Measurements from ENCODE around the gene SNX17. TPM values are rescaled to one million over a fixed set of nuclear protein-coding genes. Genes with fewer than 3 reads are reported as not detected.

The SNX17 gene
- total and polyA plus RNA-seq, 2 of the 13 experiments (the other 11 are each of a cell fraction or from before 2014, with no cell fraction given), result 75.0 to 109 TPM

- TF ChIP-seq ZNF747 (CRISPR knock-in tag; IDR thresholded peaks at IDR 0.05; ENCODE audit: borderline replicate concordance) (no peak; the same call in 1 of the 2 replicates), RXRB (CRISPR knock-in tag; IDR thresholded peaks at IDR 0.05; ENCODE audit: borderline replicate concordance) (no peak; the same call in 1 of the 2 replicates), IKZF1 (IDR thresholded peaks at IDR 0.05) (no peak), ZNF224 (CRISPR knock-in tag; IDR thresholded peaks at IDR 0.05) (no peak; the same call in 1 of the 2 replicates), IRF2 (CRISPR knock-in tag; IDR thresholded peaks at IDR 0.05) (peak; percentile 67), TEF (CRISPR knock-in tag; IDR thresholded peaks at IDR 0.05) (peak; percentile 43; the same call in 1 of the 2 replicates), NR1H2 (CRISPR knock-in tag; IDR thresholded peaks at IDR 0.05; ENCODE audit: borderline replicate concordance, low read depth) (no peak), SRSF1 (optimal IDR thresholded peaks at IDR 0.05; ENCODE audit: low read depth, low read length) (peak; percentile 85), GATAD2A (CRISPR knock-in tag; IDR thresholded peaks at IDR 0.05) (peak; percentile 47), CENPT (CRISPR knock-in tag; IDR thresholded peaks at IDR 0.05; ENCODE audit: low read depth) (no peak), ZNF768 (CRISPR knock-in tag; IDR thresholded peaks at IDR 0.05) (peak; percentile 54; the same call in 1 of the 2 replicates), HOXA9 (CRISPR knock-in tag; IDR thresholded peaks at IDR 0.05; ENCODE audit: borderline replicate concordance) (no peak), NFATC3 (CRISPR knock-in tag; IDR thresholded peaks at IDR 0.05) (peak; percentile 57; the same call in 1 of the 2 replicates), KLF16 (CRISPR knock-in tag; IDR thresholded peaks at IDR 0.05) (peak in 1 of 2 experiments; percentile 91; a peak in 2 of 4 replicates), DRAP1 (CRISPR knock-in tag; IDR thresholded peaks at IDR 0.05) (peak; percentile 79), ZNF317 (CRISPR knock-in tag; IDR thresholded peaks at IDR 0.05) (peak; percentile 71; the same call in 1 of the 2 replicates), ZNF616 (CRISPR knock-in tag; IDR thresholded peaks at IDR 0.05; ENCODE audit: low read depth) (no peak), CEBPG (CRISPR knock-in tag; IDR thresholded peaks at IDR 0.05) (peak; percentile 61; the same call in 1 of the 2 replicates), SRSF9 (IDR thresholded peaks at IDR 0.05; ENCODE audit: borderline replicate concordance, insufficient read depth, low read depth, low read length, poor library complexity, severe bottlenecking) (no peak), MXD3 (CRISPR knock-in tag; IDR thresholded peaks at IDR 0.05) (peak; percentile 21; the same call in 1 of the 2 replicates), TBL1XR1 (IDR thresholded peaks at IDR 0.05; ENCODE audit: borderline replicate concordance, low read length, partially characterized antibody) (peak; percentile 14), MXD1 (CRISPR knock-in tag; IDR thresholded peaks at IDR 0.05) (peak; percentile 79), DPF2 (CRISPR knock-in tag; IDR thresholded peaks at IDR 0.05; ENCODE audit: borderline replicate concordance, low read depth) (peak; percentile 19; the same call in 1 of the 2 replicates), GABPA (IDR thresholded peaks at IDR 0.05; ENCODE audit: low read depth, low read length) (peak; percentile 57), GABPA (CRISPR knock-in tag; IDR thresholded peaks at IDR 0.05; ENCODE audit: low read depth) (peak; percentile 90), IKZF4 (CRISPR knock-in tag; IDR thresholded peaks at IDR 0.05; ENCODE audit: borderline replicate concordance, low read depth, not compliant biosample characterization) (peak; percentile 83), SIX4 (CRISPR knock-in tag; IDR thresholded peaks at IDR 0.05) (peak; percentile 30)
- TF ChIP-seq, protein P1, sequence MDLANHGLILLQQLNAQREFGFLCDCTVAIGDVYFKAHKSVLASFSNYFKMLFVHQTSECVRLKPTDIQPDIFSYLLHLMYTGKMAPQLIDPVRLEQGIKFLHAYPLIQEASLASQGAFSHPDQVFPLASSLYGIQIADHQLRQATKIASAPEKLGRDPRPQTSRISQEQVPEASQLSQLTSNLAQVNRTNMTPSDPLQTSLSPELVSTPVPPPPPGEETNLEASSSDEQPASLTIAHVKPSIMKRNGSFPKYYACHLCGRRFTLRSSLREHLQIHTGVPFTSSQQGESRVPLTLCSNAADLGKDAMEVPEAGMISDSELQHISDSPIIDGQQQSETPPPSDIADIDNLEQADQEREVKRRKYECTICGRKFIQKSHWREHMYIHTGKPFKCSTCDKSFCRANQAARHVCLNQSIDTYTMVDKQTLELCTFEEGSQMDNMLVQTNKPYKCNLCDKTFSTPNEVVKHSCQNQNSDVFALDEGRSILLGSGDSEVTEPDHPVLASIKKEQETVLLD (CRISPR knock-in tag; IDR thresholded peaks at IDR 0.05; ENCODE audit: low read depth), result peak; percentile 50
Observed at GRCh38 chr2:27356382-27357181, 13.8 kb upstream of the SNX17 start, which contains the start of gene GTF3C2 (continued).

Data from HepG2 (cell line).